ENCODE measurements around the gene HERC5. TPM values are rescaled to one million over a fixed set of nuclear protein-coding genes. Genes with fewer than 3 reads are reported as not detected.
"Not testable (repeated sequence)": the region's sequence is repeated elsewhere in the genome, so short reads cannot be mapped to it uniquely, and the experiment has no call there.

HERC5 gene
- total RNA-seq, 2 donors from 2014 or later = 0.79 to 1.4 TPM

GRCh38 chr4:88442689-88443191, 14.2 kb upstream of the HERC5 start:
- intact Hi-C loops (cut with DNase I) = no loop called here
- H3K27ac ChIP-seq = no peak overlapping the region
- H3K27me3 ChIP-seq = no peaks in the 10 kb centered on the region
- DNase-seq = no peak
- TF ChIP-seq CTCF (IDR thresholded peaks at IDR 0.05) = no peak
- H3K36me3 ChIP-seq = no peaks in the 10 kb centered on the region
- H3K4me3 ChIP-seq = no peak overlapping the region
- H3K9ac ChIP-seq (ENCODE audit: low read depth in 2 of 2, low read length in 2 of 2) = no peak overlapping the region
- no peaks in the 10 kb centered on the region for H3K4me1 ChIP-seq
- no peaks in the 10 kb centered on the region for H3K9me3 ChIP-seq

- no peaks in the 10 kb centered on the region for H3K36me3 ChIP-seq
- no peaks in the 10 kb centered on the region for H3K27me3 ChIP-seq
- DNase-seq = no peak
- H3K4me3 ChIP-seq = no peak overlapping the region
- no peak for TF ChIP-seq CTCF (IDR thresholded peaks at IDR 0.05)
- no peaks in the 10 kb centered on the region for H3K9me3 ChIP-seq
- H3K9ac ChIP-seq (ENCODE audit: low read depth in 2 of 2, low read length in 2 of 2) = no peak overlapping the region
- intact Hi-C loops (cut with DNase I) = no loop called here
- no peaks in the 10 kb centered on the region for H3K4me1 ChIP-seq
- H3K27ac ChIP-seq = no peak overlapping the region
Observed at GRCh38 chr4:88443486-88443885, 13.4 kb upstream of the HERC5 start.

- H3K4me1 ChIP-seq = no peaks in the 10 kb centered on the region
- no peak overlapping the region for H3K27ac ChIP-seq
- no peaks in the 10 kb centered on the region for H3K27me3 ChIP-seq
- no peak overlapping the region for H3K4me3 ChIP-seq
- no peaks in the 10 kb centered on the region for H3K36me3 ChIP-seq
- H3K9me3 ChIP-seq = no peaks in the 10 kb centered on the region
- TF ChIP-seq CTCF (IDR thresholded peaks at IDR 0.05) = no peak
- no peak overlapping the region for H3K9ac ChIP-seq (ENCODE audit: low read depth in 2 of 2, low read length in 2 of 2)
- DNase-seq = no peak
- intact Hi-C loops (cut with DNase I) = no loop called here
Observed at GRCh38 chr4:88445252-88445651, 11.7 kb upstream of the HERC5 start.

GRCh38 chr4:88446124-88446523, 10.8 kb upstream of the HERC5 start:
- H3K9ac ChIP-seq (ENCODE audit: low read depth in 2 of 2, low read length in 2 of 2) = no peak overlapping the region
- no peak overlapping the region for H3K4me3 ChIP-seq
- no peaks in the 10 kb centered on the region for H3K4me1 ChIP-seq
- H3K36me3 ChIP-seq = no peaks in the 10 kb centered on the region
- H3K27me3 ChIP-seq = no peaks in the 10 kb centered on the region
- H3K9me3 ChIP-seq = no peaks in the 10 kb centered on the region
- DNase-seq = no peak
- no peak for TF ChIP-seq CTCF (IDR thresholded peaks at IDR 0.05)
- no peak overlapping the region for H3K27ac ChIP-seq
- intact Hi-C loops (cut with DNase I) = no loop called here

GRCh38 chr4:88447371-88448095, 9.4 kb upstream of the HERC5 start:
- intact Hi-C loops (cut with DNase I) = no loop called here
- Histone ChIP-seq H3K27ac (no peak overlapping the region), H3K9me3 (no peaks in the 10 kb centered on the region), H3K4me1 (no peaks in the 10 kb centered on the region), H3K4me3 (no peak overlapping the region), H3K36me3 (no peaks in the 10 kb centered on the region), H3K9ac (ENCODE audit: low read depth in 2 of 2, low read length in 2 of 2) (no peak overlapping the region), H3K27me3 (no peaks in the 10 kb centered on the region)
- TF ChIP-seq CTCF (IDR thresholded peaks at IDR 0.05) = no peak
- no peak for DNase-seq

- H3K9me3 ChIP-seq; H3K9ac ChIP-seq (ENCODE audit: low read depth in 2 of 2, low read length in 2 of 2); intact Hi-C loops (cut with DNase I); H3K36me3 ChIP-seq; DNase-seq; H3K4me1 ChIP-seq; H3K4me3 ChIP-seq; H3K27me3 ChIP-seq; H3K27ac ChIP-seq: not testable (repeated sequence)
Observed at GRCh38 chr4:88448211-88448765, 8.6 kb upstream of the HERC5 start.

Measured in colonic mucosa (tissue), 4 donors.